ENCODE measurements around the gene EXT2.

The EXT2 gene

GRCh38 chr11:44277196-44278090 lies 182.0 kb downstream of the EXT2 start:
- H3K4me3 ChIP-seq (ENCODE audit: low read depth, low read length): no peak overlapping the region
- no peak for TF ChIP-seq CTCF (IDR thresholded peaks at IDR 0.05; ENCODE audit: low read depth, low read length)
- in situ Hi-C loops (cut with HindIII; ENCODE audit: low sequenced_read_pairs): no loop called here
- no peak for DNase-seq (ENCODE audit: low read depth, low spot score)

GRCh38 chr11:44279483-44279882 lies 184.0 kb downstream of the EXT2 start:
- H3K4me3 ChIP-seq (ENCODE audit: low read depth, low read length): no peak overlapping the region
- no peak for TF ChIP-seq CTCF (IDR thresholded peaks at IDR 0.05; ENCODE audit: low read depth, low read length)
- in situ Hi-C loops (cut with HindIII; ENCODE audit: low sequenced_read_pairs): no loop called here
- DNase-seq (ENCODE audit: low read depth, low spot score): no peak

- no peak for TF ChIP-seq CTCF (IDR thresholded peaks at IDR 0.05; ENCODE audit: low read depth, low read length)
- in situ Hi-C loops (cut with HindIII; ENCODE audit: low sequenced_read_pairs): no loop called here
- DNase-seq (ENCODE audit: low read depth, low spot score): no peak
- H3K4me3 ChIP-seq (ENCODE audit: low read depth, low read length): no peak overlapping the region
These were observed 184.8 kb downstream of the EXT2 start for GRCh38 chr11:44280257-44280656.

- in situ Hi-C loops (cut with HindIII; ENCODE audit: low sequenced_read_pairs): no loop called here
- TF ChIP-seq CTCF (IDR thresholded peaks at IDR 0.05; ENCODE audit: low read depth, low read length): no peak
- no peak for DNase-seq (ENCODE audit: low read depth, low spot score)
- H3K4me3 ChIP-seq (ENCODE audit: low read depth, low read length): no peak overlapping the region
These were observed 185.7 kb downstream of the EXT2 start for GRCh38 chr11:44281151-44281550.

- DNase-seq (ENCODE audit: low read depth, low spot score): no peak
- in situ Hi-C loops (cut with HindIII; ENCODE audit: low sequenced_read_pairs): no loop called here
- no peak overlapping the region for H3K4me3 ChIP-seq (ENCODE audit: low read depth, low read length)
- TF ChIP-seq CTCF (IDR thresholded peaks at IDR 0.05; ENCODE audit: low read depth, low read length): no peak
These were observed 187.1 kb downstream of the EXT2 start for GRCh38 chr11:44282620-44283019.

GRCh38 chr11:44285756-44286155 lies 190.3 kb downstream of the EXT2 start:
- in situ Hi-C loops (cut with HindIII; ENCODE audit: low sequenced_read_pairs): no loop called here
- TF ChIP-seq CTCF (IDR thresholded peaks at IDR 0.05; ENCODE audit: low read depth, low read length): no peak
- DNase-seq (ENCODE audit: low read depth, low spot score): no peak
- H3K4me3 ChIP-seq (ENCODE audit: low read depth, low read length): no peak overlapping the region

Measured in astrocyte of the spinal cord (primary cell).